K562 (cell line): ENCODE data around the gene SEMA6B. TPM values are rescaled to one million over a fixed set of nuclear protein-coding genes. Genes with fewer than 3 reads are reported as not detected.

Experiments used
- ATAC-seq: fragments of 200-7000 bp; cut with Tn5 transposase; 3 replicates; pipeline ENCODE4 v1.9.1; 2020; ENCODE audit warnings: moderate library complexity
- BruUV-seq: library from RNA; stranded (reverse); fragments of 400-500 nt; replicated peaks from 2 replicates; lab custom pipeline; 2021; lab: Mats Ljungman, UMichigan
- CTCF ChIA-PET: fragments of 300-600 bp; formaldehyde crosslinking; extraction: SDS; loops from one replicate; lab custom pipeline; 2021; ENCODE audit warnings: low intra/inter-chr PET ratio; lab: Yijun Ruan, JAX
- POLR2A ChIA-PET: fragments of 300-600, 350-650 bp; sonication (Branson Sonifier 250); formaldehyde crosslinking; extraction: SDS; loops from one replicate; lab custom pipeline; 2021; ENCODE audit warnings: antibody characterized with exemption, inconsistent platforms; lab: Yijun Ruan, JAX
- DNase-seq, 4 experiments: peaks; one replicate each; pipeline versions ENCODE4 v3.0.0 to v3.0.0-alpha.2; 2011 to 2018; ENCODE audit warnings: low spot score in 3 of 4, mixed read lengths in 3 of 4; ENCODE audit errors: extremely low read depth in 1 of 4
- FAIRE-seq: peaks from 2 replicates; lab custom pipeline; 2011; peaks lifted over from hg19 to GRCh38; lab: Jason Lieb, UNC
- H2AFZ ChIP-seq: 2 replicates; pipeline ENCODE4 v1.6.0; 2011; ENCODE audit warnings: low read depth, low read length, control low read depth, inconsistent platforms
- H3K27ac ChIP-seq: fragments of 200-600 bp; 3 replicates; pipeline ENCODE4 v1.8.0; 2011; ENCODE audit warnings: low read depth, mild to moderate bottlenecking, control low read depth, inconsistent platforms, low read length, moderate library complexity, mixed read lengths; ENCODE audit errors: extremely low read depth
- H3K27me3 ChIP-seq, 2 experiments: fragments of 300-600 bp in 1 of 2; 2 replicates in 1 of 2; 3 replicates in 1 of 2; pipeline versions ENCODE4 v1.6.0 to v1.8.0; 2011; ENCODE audit warnings: inconsistent platforms in 2 of 2, low read length in 2 of 2, mild to moderate bottlenecking in 1 of 2, mixed read lengths in 1 of 2, moderate library complexity in 1 of 2; ENCODE audit not compliant: control insufficient read depth in 2 of 2, insufficient read depth in 2 of 2
- H3K36me3 ChIP-seq: fragments of 300-600 bp; 3 replicates; pipeline ENCODE4 v1.8.0; 2011; ENCODE audit warnings: mild to moderate bottlenecking, low read length, inconsistent platforms; ENCODE audit not compliant: control insufficient read depth, insufficient read depth
- H3K4me1 ChIP-seq, 2 experiments: fragments of 200-600 bp in 1 of 2; replicated peaks in 1 of 2; 2 replicates in 1 of 2; 3 replicates in 1 of 2; pipeline versions ENCODE4 v1.5.1 to v1.8.0; 2011; ENCODE audit warnings: inconsistent platforms in 2 of 2, low read length in 2 of 2, mild to moderate bottlenecking in 1 of 2, mixed read lengths in 1 of 2, moderate library complexity in 1 of 2; ENCODE audit not compliant: control insufficient read depth in 2 of 2, insufficient read depth in 2 of 2
- H3K4me2 ChIP-seq: 2 replicates; pipeline ENCODE4 v1.6.1; 2011; ENCODE audit warnings: low read length, control low read depth, inconsistent platforms, mixed read lengths; ENCODE audit not compliant: insufficient read depth
- H3K4me3 ChIP-seq: fragments of 200-600 bp; sonication (generic), shearing (Covaris generic); 2 replicates; pipeline ENCODE4 v1.5.1; 2016; ENCODE audit warnings: control low read depth, inconsistent platforms
- H3K79me2 ChIP-seq: fragments of 200-600 bp; 3 replicates; pipeline ENCODE4 v1.8.0; 2011; ENCODE audit warnings: low read length, inconsistent platforms; ENCODE audit not compliant: control insufficient read depth, insufficient read depth
- H3K9ac ChIP-seq, 2 experiments: 2 replicates each; pipeline versions ENCODE4 v1.6.0 to v1.6.1; 2011; ENCODE audit warnings: low read depth in 2 of 2, low read length in 2 of 2, control low read depth in 1 of 2, inconsistent platforms in 1 of 2, mild to moderate bottlenecking in 1 of 2, mixed read lengths in 1 of 2; ENCODE audit not compliant: insufficient read depth in 1 of 2
- H3K9me1 ChIP-seq: one replicate; pipeline ENCODE4 v1.6.0; 2011; ENCODE audit warnings: inconsistent platforms, mild to moderate bottlenecking, low read length, moderate library complexity; ENCODE audit not compliant: control insufficient read depth, insufficient read depth
- H3K9me3 ChIP-seq: replicated peaks from 2 replicates; pipeline ENCODE4 v1.5.1; 2011; ENCODE audit warnings: low read depth, low read length, inconsistent platforms; ENCODE audit not compliant: control insufficient read depth, insufficient read depth
- H4K20me1 ChIP-seq: replicated peaks from 2 replicates; pipeline ENCODE4 v1.6.1; 2011; ENCODE audit warnings: low read length, inconsistent platforms, mixed read lengths; ENCODE audit not compliant: control insufficient read depth, insufficient read depth
- HCFC1 ChIP-seq: IDR thresholded peaks from 2 replicates; pipeline ENCODE4 v1.6.1; 2012; ENCODE audit warnings: low read depth, low read length, improper control_type of control experiment
- HDGF ChIP-seq: fragments of 450-650 bp; IDR thresholded peaks from 2 replicates; pipeline ENCODE4 v1.6.1; 2016
- POLR2G ChIP-seq: fragments of 200-400 bp; formaldehyde crosslinking; IDR thresholded peaks from 2 replicates; pipeline ENCODE4 v1.6.1; 2017; ENCODE audit warnings: low read depth, mild to moderate bottlenecking, antibody characterized with exemption, low read length, moderate library complexity
- WGBS: fragments of 100-300 bp; shearing (Covaris generic); methylation state at CpG from one replicate; pipeline ENCODE4 v1.1.6; 2016; ENCODE audit warnings: low coverage, mixed read lengths; ENCODE audit not compliant: insufficient coverage; ENCODE audit errors: missing lambda C conversion rate; 5-methylcytosine and 5-hydroxymethylcytosine counted together
- in situ Hi-C: fragments of 300-500 bp; cut with MboI; formaldehyde crosslinking; loops from 4 replicates; pipeline ENCODE4 v1.15.0; 2018; ENCODE audit warnings: inconsistent platforms, mixed read lengths
- intact Hi-C: fragments of 100-400 bp; cut with micrococcal nuclease; formaldehyde crosslinking; loops from 2 replicates; pipeline ENCODE4 v1.14.2; 2022
- polyA plus RNA-seq, 8 experiments: library from polyadenylated mRNA; depleted of rRNA in 4 of 8; stranded (reverse) in 5 of 8; unstranded in 3 of 8; fragments of >200 nt; fragmentation: Nextera tagmentation in 2 of 8; fragmentation: Illumina TruSeq in 1 of 8; extraction: Ambion mirVana in 2 of 8; extraction: Trizol in 1 of 8; gene quantifications; 2 replicates each; pipeline versions ENCODE4 v1.2.1 to v1.2.3, GENCODE V29; 2011 to 2014; ENCODE audit warnings: inconsistent platforms in 1 of 8, missing spikeins in 1 of 8
- total RNA-seq, 7 experiments: library from RNA; depleted of rRNA in 6 of 7; stranded (reverse); fragments of >200 nt in 6 of 7; fragmentation: Illumina TruSeq in 2 of 7; extraction: Trizol in 2 of 7; gene quantifications; 2 replicates each; pipeline versions ENCODE4 v1.2.1 to v1.2.3, GENCODE V29; 2011 to 2021; ENCODE audit warnings: low replicate concordance in 1 of 7
- TF ChIP-seq, protein P1 (sequence below): sonication (generic); IDR thresholded peaks from 2 replicates; pipeline ENCODE4 v1.6.1; 2016

The SEMA6B gene
- total and polyA plus RNA-seq, 9 of the 15 experiments (the other 6 are each of a cell fraction or from before 2014, with no cell fraction given): 0.65 to 4.6 (median 2.5) TPM; not detected in 2

DNA sequence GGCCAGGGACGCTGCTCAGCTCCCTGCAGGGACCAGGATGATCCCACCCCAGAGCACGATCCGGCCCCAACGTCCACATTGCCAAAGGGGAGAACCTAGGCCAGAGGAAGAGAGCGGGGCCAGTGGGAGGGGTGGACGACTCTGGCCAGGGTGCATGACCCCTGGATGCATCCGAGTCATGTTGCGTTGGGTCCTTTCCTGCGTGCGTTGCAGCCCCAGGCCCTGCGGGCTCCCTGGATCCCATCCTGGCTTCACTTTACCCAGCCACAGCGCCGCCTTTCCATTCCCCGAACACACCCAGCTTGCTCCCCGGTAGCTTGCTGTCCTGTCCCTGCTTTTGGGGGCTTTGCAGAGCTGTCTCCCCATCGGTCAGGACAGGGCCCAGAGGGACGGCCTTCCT is 51.7 kb downstream of the SEMA6B start:
- WGBS: 42% methylated on average over 17 of the region's 17 CpGs
- Histone ChIP-seq H3K79me2 (no peaks in the 10 kb centered on the region), H3K27me3 (peaks cover 18 to 24% of the 10 kb centered on the region in 2 experiments; a peak in 4 of 5 replicates)
- no peak for TF ChIP-seq HDGF
- TF ChIP-seq POLR2G: peak; percentile 63; the same call in 1 of the 2 replicates
- TF ChIP-seq, all 486 proteins: peak for 1
- Histone ChIP-seq H3K36me3 (peaks cover 7% of the 10 kb centered on the region; the same call in 1 of the 3 replicates), H2AFZ (no peak overlapping the region), H4K20me1 (peaks cover 5% of the 10 kb centered on the region; the same call in 1 of the 2 replicates), H3K9me3 (no peaks in the 10 kb centered on the region), H3K9ac (peak overlapping the region in 1 of 2 experiments; percentile 47; a peak in 1 of 4 replicates), H3K27ac (no peak overlapping the region), H3K4me3 (no peak overlapping the region), H3K9me1 (peaks cover 3% of the 10 kb centered on the region), H3K4me1 (peaks cover 0 to 62% of the 10 kb centered on the region in 2 experiments; a peak in 2 of 5 replicates), H3K4me2 (no peak overlapping the region)
- no TSS peak for BruUV-seq
- ChIA-PET POLR2A (interaction anchor here (0.8 kb wide), 1 partner anchor 16 kb away, joined by 5 read pairs; no protein-coding TSS in a partner anchor), CTCF (interaction anchor here (0.6 kb wide), 1 partner anchor 274 kb away, joined by 3 read pairs; no protein-coding TSS in a partner anchor)
- FAIRE-seq (no peak), ATAC-seq (no peak), DNase-seq (no peak)
- intact Hi-C loops (no loop called here), in situ Hi-C loops (no loop called here)

DNA sequence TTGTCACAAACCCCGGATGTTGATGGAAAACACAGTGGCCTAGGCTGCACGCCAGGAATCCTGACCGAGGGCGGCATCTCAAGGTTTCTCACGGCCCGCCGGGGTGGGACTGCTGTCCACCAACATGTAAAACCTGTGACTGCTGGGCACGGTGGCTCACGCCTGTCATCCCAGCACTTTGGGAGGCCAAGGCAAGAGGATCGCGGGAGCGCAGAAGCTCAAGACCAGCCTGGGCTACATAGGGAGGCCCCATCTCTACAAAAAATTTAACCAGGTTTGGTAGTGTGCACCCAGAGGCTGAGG is 52.4 kb downstream of the SEMA6B start:
- H4K20me1 ChIP-seq: peaks cover 5% of the 10 kb centered on the region; the same call in 1 of the 2 replicates
- DNase-seq (no peak), FAIRE-seq (no peak), ATAC-seq (no peak)
- BruUV-seq: no TSS peak
- H3K9ac ChIP-seq: no peak overlapping the region
- H3K4me2 ChIP-seq: no peak overlapping the region
- POLR2A ChIA-PET: interaction anchor here (0.8 kb wide), 1 partner anchor 16 kb away, joined by 5 read pairs; no protein-coding TSS in a partner anchor
- TF ChIP-seq, protein P1, sequence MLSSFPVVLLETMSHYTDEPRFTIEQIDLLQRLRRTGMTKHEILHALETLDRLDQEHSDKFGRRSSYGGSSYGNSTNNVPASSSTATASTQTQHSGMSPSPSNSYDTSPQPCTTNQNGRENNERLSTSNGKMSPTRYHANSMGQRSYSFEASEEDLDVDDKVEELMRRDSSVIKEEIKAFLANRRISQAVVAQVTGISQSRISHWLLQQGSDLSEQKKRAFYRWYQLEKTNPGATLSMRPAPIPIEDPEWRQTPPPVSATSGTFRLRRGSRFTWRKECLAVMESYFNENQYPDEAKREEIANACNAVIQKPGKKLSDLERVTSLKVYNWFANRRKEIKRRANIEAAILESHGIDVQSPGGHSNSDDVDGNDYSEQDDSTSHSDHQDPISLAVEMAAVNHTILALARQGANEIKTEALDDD: no peak
- TF ChIP-seq HCFC1: no peak
- H3K36me3 ChIP-seq: peaks cover 12% of the 10 kb centered on the region; the same call in 1 of the 3 replicates
- 77% methylated on average over 12 of the region's 12 CpGs for WGBS
- peaks cover 0 to 69% of the 10 kb centered on the region in 2 experiments; a peak in 2 of 5 replicates for H3K4me1 ChIP-seq
- CTCF ChIA-PET: interaction anchor here (0.6 kb wide), 1 partner anchor 274 kb away, joined by 3 read pairs; no protein-coding TSS in a partner anchor
- no peaks in the 10 kb centered on the region for H3K79me2 ChIP-seq
- in situ Hi-C loops (no loop called here), intact Hi-C loops (no loop called here)
- H3K4me3 ChIP-seq: no peak overlapping the region
- H3K27me3 ChIP-seq: peaks cover 12 to 17% of the 10 kb centered on the region in 2 experiments; a peak in 4 of 5 replicates
- no peaks in the 10 kb centered on the region for H3K9me3 ChIP-seq
- H2AFZ ChIP-seq: no peak overlapping the region
- H3K27ac ChIP-seq: no peak overlapping the region
- H3K9me1 ChIP-seq: peaks cover 3% of the 10 kb centered on the region
